DND-41 (cell line): ENCODE data around the gene KHDRBS2.

ENCODE experiments used
- CTCF ChIP-seq: IDR thresholded peaks from 2 replicates; pipeline ENCODE4 v1.5.1; 2012; ENCODE audit warnings: borderline replicate concordance, low read length, moderate library complexity, mild to moderate bottlenecking; ENCODE audit not compliant: poor library complexity, severe bottlenecking; ENCODE audit errors: extremely low read depth
- EZH2 ChIP-seq: IDR thresholded peaks from 3 replicates; pipeline ENCODE4 v1.6.1; 2012; ENCODE audit warnings: borderline replicate concordance, low read depth, mild to moderate bottlenecking, moderate library complexity, low read length, inconsistent platforms; ENCODE audit not compliant: severe bottlenecking

DNA sequence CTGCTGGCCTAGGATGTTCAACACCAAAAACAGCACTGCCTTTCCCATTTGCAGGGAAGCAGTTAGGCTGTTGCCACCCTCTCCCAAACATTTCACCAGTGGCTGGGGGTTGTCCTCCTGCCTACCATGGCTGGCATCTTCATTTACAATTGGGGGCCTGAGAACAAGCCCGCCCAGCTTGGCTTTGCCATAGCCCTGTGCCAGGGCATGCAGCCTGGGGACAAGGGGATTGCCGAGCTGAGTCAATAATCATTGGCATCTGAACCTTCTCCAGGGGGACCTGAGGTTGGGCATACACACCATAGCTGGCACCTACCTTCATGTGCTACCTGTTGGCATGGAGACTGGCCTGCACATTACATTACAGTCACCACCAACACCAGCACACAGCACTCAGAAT lies 345.1 kb downstream of the KHDRBS2 start:
- TF ChIP-seq CTCF (no peak), EZH2 (no peak)
